Neural progenitor cell (in vitro differentiated cells): ENCODE results near the gene SFMBT1.

Experiments
- CTCF ChIP-seq: fragments of 200-600 bp; sonication (generic); IDR thresholded peaks from 2 replicates; pipeline ENCODE4 v1.5.1; 2017; ENCODE audit warnings: antibody characterized with exemption, mild to moderate bottlenecking
- EZH2 ChIP-seq: fragments of 200-600 bp; sonication (generic); IDR thresholded peaks from 2 replicates; pipeline ENCODE4 v1.6.1; 2017; ENCODE audit warnings: antibody characterized with exemption, mild to moderate bottlenecking, moderate library complexity
- EZH2phosphoT487 ChIP-seq: fragments of 200-600 bp; sonication (generic); IDR thresholded peaks from 2 replicates; pipeline ENCODE4 v1.6.1; 2017; ENCODE audit warnings: antibody characterized with exemption

- TF ChIP-seq CTCF (no peak), EZH2 (no peak), EZH2phosphoT487 (no peak)
Observed at GRCh38 chr3:52857133-52857532, 188.7 kb downstream of the SFMBT1 start.
